Mucosa of rectum (tissue), 2 donors: Measurements from ENCODE around the gene KRTAP5-3.
"Not testable (repeated sequence)": the region's sequence is repeated elsewhere in the genome, so short reads cannot be mapped to it uniquely, and the experiment has no call there.

Experiments used
- H3K27ac ChIP-seq, 2 donors: one replicate each; pipeline ENCODE4 v1.7.0; 2013; ENCODE audit warnings: inconsistent platforms in 2 of 2, low read depth in 2 of 2, low read length in 2 of 2
- H3K27me3 ChIP-seq, 2 donors: one replicate each; pipeline ENCODE4 v1.7.0; 2013; ENCODE audit warnings: low read length in 2 of 2; ENCODE audit not compliant: control insufficient read depth in 2 of 2, insufficient read depth in 2 of 2
- H3K36me3 ChIP-seq, 2 donors: one replicate each; pipeline ENCODE4 v1.7.0; 2013; ENCODE audit warnings: low read length in 2 of 2; ENCODE audit not compliant: control insufficient read depth in 2 of 2, insufficient read depth in 2 of 2
- H3K4me1 ChIP-seq, 2 donors: one replicate each; pipeline ENCODE4 v1.7.0; 2013; ENCODE audit warnings: low read length in 2 of 2, mild to moderate bottlenecking in 1 of 2; ENCODE audit not compliant: control insufficient read depth in 2 of 2, insufficient read depth in 2 of 2
- H3K4me3 ChIP-seq, 2 donors: one replicate each; pipeline ENCODE4 v1.7.0; 2013; ENCODE audit warnings: low read length in 2 of 2
- H3K9ac ChIP-seq, 2 donors: one replicate each; pipeline ENCODE4 v1.7.0; 2013; ENCODE audit warnings: low read length in 2 of 2, low read depth in 1 of 2, mild to moderate bottlenecking in 1 of 2
- H3K9me3 ChIP-seq, 2 donors: one replicate each; pipeline ENCODE4 v1.7.0; 2013; ENCODE audit warnings: low read length in 2 of 2; ENCODE audit not compliant: control insufficient read depth in 2 of 2
- donor health status: healthy.
- donor health status: Normal muscosa, but diverticular disease.

KRTAP5-3 gene

DNA sequence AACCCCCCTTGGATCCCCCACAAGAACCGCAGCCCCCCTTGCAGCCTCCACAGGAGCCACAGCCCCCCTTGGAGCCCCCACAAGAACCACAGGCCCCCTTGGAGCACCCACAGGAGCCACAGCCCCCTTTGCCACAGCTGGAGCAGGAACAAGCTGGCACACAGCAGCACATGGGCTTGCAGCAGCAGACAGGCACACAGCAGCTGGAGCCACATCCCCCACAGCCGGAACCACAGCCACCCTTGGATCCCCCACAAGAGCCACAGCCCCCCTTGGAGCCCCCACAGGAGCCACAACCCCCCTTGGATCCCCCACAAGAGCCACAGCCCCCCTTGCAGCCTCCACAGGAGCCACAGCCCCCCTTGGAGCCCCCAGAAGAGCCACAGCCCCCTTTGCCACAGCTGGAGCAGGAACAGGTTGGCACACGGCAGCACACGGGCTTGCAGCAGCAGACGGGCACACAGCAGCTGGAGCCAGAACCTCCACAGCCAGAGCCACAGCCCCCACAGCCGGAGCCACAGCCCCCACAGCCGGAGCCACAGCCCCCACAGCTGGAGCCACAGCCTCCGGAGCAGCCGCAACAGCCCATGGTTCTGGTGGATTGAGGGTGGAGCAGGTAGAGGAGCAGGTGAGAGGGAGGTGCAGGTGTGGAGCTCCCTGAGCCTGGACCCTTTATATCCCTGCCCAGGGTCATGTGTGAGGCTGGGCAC lies 23.4 kb downstream of the KRTAP5-3 start, which contains the start of gene KRTAP5-1:
TSS of gene KRTAP5-1 (minus strand) at position 623 of the 710 bp plus-strand sequence. CDS start at position 589, 34 bp downstream.
- H3K36me3 ChIP-seq = not testable (repeated sequence)

DNA sequence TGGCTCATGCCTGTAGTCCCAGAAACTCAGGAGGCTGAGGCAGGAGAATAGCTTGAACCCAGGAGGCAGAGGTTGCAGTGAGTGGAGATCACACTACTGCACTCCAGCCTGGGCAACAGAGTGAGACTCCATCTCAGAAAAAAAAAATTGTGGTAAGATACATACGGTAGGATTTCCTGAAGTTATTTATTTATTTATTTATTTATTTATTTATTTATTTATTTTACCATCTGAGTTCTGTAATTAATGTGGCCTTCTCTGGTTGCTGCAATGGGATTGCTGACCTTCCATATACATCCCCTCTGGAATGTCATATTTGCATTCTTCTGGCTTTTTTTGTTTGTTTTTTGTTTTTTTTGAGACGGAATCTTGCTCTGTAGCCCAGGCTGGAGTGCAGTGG lies 25.4 kb downstream of the KRTAP5-3 start:
- not testable (repeated sequence) for H3K4me3 ChIP-seq, H3K9ac ChIP-seq, H3K4me1 ChIP-seq, H3K36me3 ChIP-seq, H3K27me3 ChIP-seq, H3K9me3 ChIP-seq, H3K27ac ChIP-seq

More for the DNA sequence above, 23.4 kb downstream of the KRTAP5-3 start, which contains the start of gene KRTAP5-1:
- H3K4me3 ChIP-seq, H3K9me3 ChIP-seq, H3K4me1 ChIP-seq, H3K9ac ChIP-seq, H3K27me3 ChIP-seq, H3K27ac ChIP-seq: not testable (repeated sequence)

DNA sequence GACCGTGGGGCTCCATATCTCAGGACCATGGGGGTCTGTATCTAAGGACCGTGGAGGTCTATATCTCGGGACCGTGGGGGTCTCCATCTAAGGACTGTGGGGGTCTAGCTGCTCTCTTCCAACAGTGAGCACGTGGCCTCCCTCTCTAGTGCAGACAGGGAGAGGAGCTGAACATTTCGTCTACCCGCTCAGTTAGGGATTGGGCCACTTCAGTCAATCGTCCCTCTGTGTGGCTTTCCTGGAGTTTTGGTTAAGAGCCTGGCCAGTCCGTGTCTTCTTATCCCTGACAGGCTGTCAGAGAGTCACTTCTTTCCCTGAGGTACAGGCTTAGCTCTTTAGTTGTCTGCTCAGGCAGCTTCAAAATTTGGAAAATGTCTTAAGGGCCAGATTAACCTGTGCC lies 26.3 kb downstream of the KRTAP5-3 start:
- Histone ChIP-seq H3K9ac (no peak overlapping the region), H3K4me1 (no peaks in the 10 kb centered on the region), H3K36me3 (no peaks in the 10 kb centered on the region), H3K4me3 (no peak overlapping the region), H3K27me3 (no peaks in the 10 kb centered on the region), H3K27ac (no peak overlapping the region), H3K9me3 (no peaks in the 10 kb centered on the region)

DNA sequence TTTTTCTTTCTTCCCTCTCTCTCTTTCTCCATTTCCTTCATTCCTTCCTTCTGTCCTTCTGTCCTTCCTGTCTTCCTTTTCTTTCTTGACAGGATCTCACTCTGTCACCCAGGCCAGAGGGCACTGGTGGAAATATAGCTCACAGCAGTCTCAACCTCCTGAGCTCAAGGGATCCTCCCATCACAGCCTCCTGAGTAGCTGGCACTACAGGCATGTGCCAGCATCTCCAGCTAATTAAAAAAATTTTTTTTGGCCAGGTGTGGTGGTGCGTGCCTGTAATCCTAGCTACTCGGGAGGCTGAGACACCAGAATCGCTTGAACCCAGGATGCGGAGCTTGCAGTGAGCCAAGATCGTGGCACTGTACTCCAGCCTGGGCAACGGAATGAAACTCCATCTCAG lies 31.4 kb downstream of the KRTAP5-3 start:
- Histone ChIP-seq H3K27me3 (no peaks in the 10 kb centered on the region), H3K9ac (no peak overlapping the region), H3K4me3 (no peak overlapping the region), H3K36me3 (no peaks in the 10 kb centered on the region), H3K9me3 (no peaks in the 10 kb centered on the region), H3K4me1 (peaks cover 8 to 24% of the 10 kb centered on the region in 2 donors), H3K27ac (no peak overlapping the region)

DNA sequence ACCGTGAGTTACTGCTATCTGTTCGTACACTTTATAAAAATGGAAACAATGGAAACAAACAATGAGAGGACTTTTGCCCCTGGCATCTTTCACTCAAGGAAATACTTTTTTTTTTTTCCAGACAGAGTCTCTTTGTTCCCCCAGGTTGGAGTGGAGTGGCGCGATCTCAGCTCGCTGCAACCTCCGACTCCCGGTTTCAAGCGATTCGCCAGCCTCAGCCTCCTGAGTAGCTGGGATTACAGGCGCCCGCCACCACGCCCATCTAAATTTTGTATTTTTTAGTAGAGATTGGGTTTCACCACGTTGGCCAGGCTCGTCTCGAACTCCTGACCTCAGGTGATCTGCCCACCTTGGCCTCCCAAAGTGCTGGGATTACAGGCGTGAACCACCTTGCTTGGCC lies 32.5 kb downstream of the KRTAP5-3 start:
- not testable (repeated sequence) for H3K9me3 ChIP-seq, H3K4me3 ChIP-seq, H3K36me3 ChIP-seq, H3K27me3 ChIP-seq
- Histone ChIP-seq H3K4me1 (peaks cover 13 to 31% of the 10 kb centered on the region in 2 donors), H3K9ac (peak overlapping the region in 1 of 2 donors; percentile 95), H3K27ac (peak overlapping the region; percentile 38 to 97)

DNA sequence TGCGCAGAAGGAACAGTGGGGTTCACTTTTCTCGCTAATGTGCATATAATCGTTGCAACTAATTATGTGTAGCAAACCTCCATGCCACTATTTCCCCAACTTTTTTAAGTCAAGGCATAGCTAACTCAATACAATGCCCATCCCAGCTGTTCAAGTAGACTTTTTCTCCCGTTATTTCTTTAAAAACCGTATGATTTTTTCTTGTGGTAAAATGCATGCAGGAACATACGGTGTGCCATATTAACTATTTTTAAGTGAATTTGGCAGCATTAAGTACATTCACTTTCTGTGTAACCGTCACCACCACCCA lies 33.4 kb downstream of the KRTAP5-3 start:
- H3K4me3 ChIP-seq = peak overlapping the region in 1 of 2 donors; percentile 69
- H3K27me3 ChIP-seq = no peaks in the 10 kb centered on the region
- no peaks in the 10 kb centered on the region for H3K9me3 ChIP-seq
- peak overlapping the region; percentile 41 to 95 for H3K9ac ChIP-seq
- peaks cover 19 to 31% of the 10 kb centered on the region in 2 donors for H3K4me1 ChIP-seq
- H3K36me3 ChIP-seq = no peaks in the 10 kb centered on the region
- H3K27ac ChIP-seq = peak overlapping the region; percentile 38 to 97

DNA sequence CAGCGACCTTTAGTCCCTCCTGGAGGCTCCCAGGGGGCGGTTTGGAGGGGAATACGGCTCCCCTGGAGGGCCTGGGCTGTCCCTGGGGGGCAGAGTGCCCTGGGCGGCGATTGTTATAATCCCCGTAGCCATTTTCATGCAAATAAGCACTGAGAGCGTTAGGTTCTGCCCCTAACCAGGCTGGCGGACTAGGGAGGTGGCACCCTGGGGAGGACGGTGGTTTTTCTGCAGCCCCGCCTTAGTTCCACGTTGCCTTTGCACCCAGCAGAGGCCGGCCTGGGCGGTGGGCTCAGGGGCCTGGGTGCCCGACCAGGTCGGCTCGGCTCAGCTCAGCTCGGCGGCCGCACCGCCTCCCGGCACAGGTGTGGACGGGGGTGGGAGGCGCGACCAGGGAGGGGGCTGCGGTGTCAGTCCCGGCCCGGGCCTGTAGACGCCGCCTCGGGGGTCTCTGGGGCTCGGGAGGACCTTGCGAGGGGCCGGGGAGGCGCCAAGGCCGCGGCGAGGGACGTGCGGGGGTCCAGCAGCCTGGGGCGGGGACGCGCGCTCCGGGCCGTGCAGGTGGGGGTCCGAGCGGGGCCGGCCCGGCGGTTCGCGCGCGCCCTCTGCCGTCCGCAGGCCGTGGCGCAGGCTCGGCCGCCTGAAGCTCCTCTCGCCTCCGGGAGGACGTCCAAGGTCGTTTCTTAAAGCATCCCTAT lies 33.9 kb downstream of the KRTAP5-3 start:
- Histone ChIP-seq H3K9ac (peak overlapping the region; percentile 88 to 95), H3K36me3 (no peaks in the 10 kb centered on the region), H3K9me3 (no peaks in the 10 kb centered on the region)

DNA sequence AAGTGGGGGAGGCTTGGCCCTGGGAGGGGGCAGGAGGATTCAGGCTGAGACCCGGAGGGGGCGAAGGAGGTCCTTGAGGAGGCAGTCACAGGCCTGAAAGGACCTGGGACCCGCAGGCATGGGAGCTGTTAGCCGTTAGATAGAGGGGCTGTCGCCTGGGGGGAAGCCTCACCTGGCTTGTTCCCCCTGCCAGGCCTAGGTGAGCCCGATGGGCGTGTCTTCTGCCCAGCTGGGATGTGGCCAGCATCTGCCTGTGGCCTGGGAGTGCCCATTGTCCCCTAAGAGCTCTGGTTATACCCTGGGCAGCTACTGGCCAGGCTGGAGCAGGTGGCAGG lies 34.4 kb downstream of the KRTAP5-3 start:
- Histone ChIP-seq H3K9ac (peak overlapping the region; percentile 88 to 95), H3K4me1 (peaks cover 29 to 41% of the 10 kb centered on the region in 2 donors)

More for the DNA sequence above, 33.9 kb downstream of the KRTAP5-3 start:
- Histone ChIP-seq H3K27ac (peak overlapping the region; percentile 96 to 97), H3K4me1 (peaks cover 24 to 36% of the 10 kb centered on the region in 2 donors), H3K4me3 (peak overlapping the region; percentile 69 to 71), H3K27me3 (no peaks in the 10 kb centered on the region)

DNA sequence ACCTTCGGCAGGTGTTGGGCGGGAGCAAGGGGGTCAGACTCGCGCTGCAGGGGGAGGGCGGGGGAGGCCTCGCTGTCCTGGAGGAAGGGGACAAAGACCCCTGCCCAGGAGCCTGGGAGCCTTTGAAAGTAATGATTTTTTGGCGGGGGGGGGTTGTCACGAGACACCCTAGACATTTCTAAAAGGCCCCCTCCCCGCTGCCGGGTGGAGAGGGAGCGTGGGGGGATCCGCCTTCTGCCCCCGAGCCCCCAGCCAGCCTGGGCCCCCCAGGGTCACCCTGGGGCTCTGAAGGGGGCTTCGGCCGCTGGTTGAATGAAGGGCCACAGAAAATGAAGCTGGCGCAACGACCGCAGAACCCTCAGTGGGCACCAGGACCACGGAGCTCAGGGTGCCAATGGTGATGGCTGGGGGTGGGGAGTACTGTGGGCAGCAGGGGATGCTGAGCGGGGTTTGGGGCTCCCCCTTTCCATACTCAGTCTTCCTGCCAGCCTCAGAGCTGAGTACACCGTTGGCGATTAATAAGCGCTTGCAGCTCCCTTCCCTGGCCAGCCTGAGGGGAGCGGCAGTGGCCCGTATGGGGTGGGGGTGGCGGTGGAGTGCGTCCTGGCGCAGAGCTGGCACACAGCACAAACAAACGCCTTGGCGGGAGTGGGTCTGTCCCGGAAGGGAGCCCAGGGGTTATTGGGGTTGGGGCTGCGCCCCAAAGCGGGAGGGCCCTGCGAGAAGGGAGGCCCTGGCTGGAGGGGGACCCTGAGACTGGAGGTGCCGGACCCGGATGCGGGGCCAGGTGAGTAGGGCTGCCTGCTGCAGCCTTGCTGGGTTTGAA lies 35.0 kb downstream of the KRTAP5-3 start:
- Histone ChIP-seq H3K9ac (peak overlapping the region; percentile 88 to 95), H3K27me3 (no peaks in the 10 kb centered on the region), H3K9me3 (no peaks in the 10 kb centered on the region), H3K4me3 (peak overlapping the region; percentile 69 to 71), H3K27ac (peak overlapping the region; percentile 96 to 97), H3K4me1 (peaks cover 34 to 47% of the 10 kb centered on the region in 2 donors), H3K36me3 (no peaks in the 10 kb centered on the region)

More for the DNA sequence above, 34.4 kb downstream of the KRTAP5-3 start:
- H3K27me3 ChIP-seq = no peaks in the 10 kb centered on the region
- peak overlapping the region; percentile 69 to 71 for H3K4me3 ChIP-seq
- no peaks in the 10 kb centered on the region for H3K9me3 ChIP-seq
- peak overlapping the region; percentile 96 to 97 for H3K27ac ChIP-seq
- no peaks in the 10 kb centered on the region for H3K36me3 ChIP-seq
